Prostate gland (tissue), 2 donors: ENCODE measurements around the gene GPR31. TPM values are rescaled to one million over a fixed set of nuclear protein-coding genes. Genes with fewer than 3 reads are reported as not detected.

Source experiments
- DNase-seq: peaks from one replicate; pipeline ENCODE4 v3.0.0-alpha.2; 2019; ENCODE audit warnings: low spot score
- H3K27ac ChIP-seq, 2 donors: fragments of 200-600 bp; sonication (generic); 2 replicates each; pipeline ENCODE4 v1.5.1; 2017 to 2019
- H3K27me3 ChIP-seq: fragments of 200-600 bp; sonication (generic); replicated peaks from 2 replicates; pipeline ENCODE4 v1.5.1; 2019; ENCODE audit not compliant: insufficient read depth
- H3K36me3 ChIP-seq, 2 donors: fragments of 200-600 bp; sonication (generic); 1 replicate in 1 of 2; 2 replicates in 1 of 2; pipeline versions ENCODE4 v1.5.1 to v1.8.1; 2017 to 2019
- H3K4me1 ChIP-seq: fragments of 200-600 bp; sonication (generic); replicated peaks from 2 replicates; pipeline ENCODE4 v1.5.1; 2019
- H3K4me3 ChIP-seq, 2 donors: fragments of 200-600 bp; sonication (generic); 2 replicates each; pipeline ENCODE4 v1.5.1; 2017 to 2019
- H3K9me3 ChIP-seq: fragments of 200-600 bp; sonication (generic); 2 replicates; pipeline ENCODE4 v1.5.1; 2017
- POLR2A ChIP-seq: fragments of 450-650 bp; IDR thresholded peaks from one replicate; pipeline ENCODE4 v1.6.1; 2016; ENCODE audit warnings: antibody characterized with exemption, mild to moderate bottlenecking
- POLR2AphosphoS5 ChIP-seq: sonication (generic); formaldehyde crosslinking; IDR thresholded peaks from one replicate; pipeline ENCODE4 v1.6.1; 2017; ENCODE audit warnings: antibody characterized with exemption
- WGBS: methylation state at CpG from one replicate; pipeline ENCODE4 v1.1.5; 2018; 5-methylcytosine and 5-hydroxymethylcytosine counted together
- intact Hi-C: fragments of 100-400 bp; cut with DNase I; formaldehyde crosslinking; loops from one replicate; pipeline ENCODE4 v1.14.2; 2022
- total RNA-seq, 2 donors: library from RNA; depleted of rRNA; stranded (reverse); fragments of >200 nt; gene quantifications; one replicate each; pipeline ENCODE4 v1.1.0, GENCODE V29; 2016
- TF ChIP-seq, protein P1 (sequence below), 4 experiments: fragments of 200-600 bp in 2 of 4; fragments of 450-650 bp in 2 of 4; sonication (generic) in 2 of 4; IDR thresholded peaks; 1 replicate in 3 of 4; 2 replicates in 1 of 4; pipeline ENCODE4 v1.5.1; 2016 to 2019; ENCODE audit warnings: antibody characterized with exemption in 4 of 4, mild to moderate bottlenecking in 2 of 4, moderate library complexity in 2 of 4

The GPR31 gene
- total RNA-seq, 2 donors from 2014 or later, result not detected

DNA sequence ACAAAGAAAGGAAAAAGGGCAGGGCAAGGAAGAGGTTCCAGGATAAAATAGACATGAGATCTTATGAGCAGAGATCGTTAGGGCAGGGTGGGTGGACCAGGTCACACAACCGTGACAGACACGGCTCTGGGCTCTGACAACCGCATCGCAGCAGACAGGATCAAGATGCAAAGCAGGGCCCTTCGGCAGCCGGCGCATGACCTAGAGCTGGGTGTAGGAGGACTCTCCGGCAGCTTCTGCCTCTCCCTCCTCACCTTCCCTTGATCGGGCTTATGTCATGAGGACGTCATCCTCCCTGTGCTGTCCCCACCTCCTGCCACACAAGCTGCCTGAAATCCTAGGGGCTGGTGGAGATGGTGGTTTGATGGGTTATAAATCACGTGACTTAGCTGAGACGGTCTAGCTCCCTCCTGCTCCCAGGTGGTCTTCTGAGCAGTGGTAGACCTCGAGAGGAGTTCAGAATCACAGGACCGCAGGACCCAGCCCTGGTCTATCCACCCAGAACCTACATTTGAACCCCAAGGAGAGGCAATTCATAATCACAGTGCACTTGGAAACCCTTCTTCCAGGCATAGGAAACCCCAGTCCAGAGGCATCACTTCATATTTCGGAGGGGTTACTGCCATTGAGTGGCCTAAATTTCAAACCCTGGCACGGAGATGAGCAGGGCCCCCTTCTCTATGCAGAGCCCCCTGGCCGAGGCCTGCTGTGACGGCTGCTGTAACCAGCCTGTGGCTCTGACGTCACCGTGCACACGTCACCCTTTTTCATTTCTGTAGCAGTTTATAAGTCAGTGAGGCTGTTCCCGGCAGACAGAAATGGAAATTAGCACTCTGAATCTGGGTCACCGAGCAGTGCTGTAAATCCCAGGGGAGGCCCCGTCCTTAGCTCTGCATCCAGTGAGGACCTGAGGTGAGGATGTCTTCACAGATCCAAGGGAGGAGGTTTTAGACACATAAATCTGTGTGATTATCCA lies 43.6 kb downstream of the GPR31 start:
- Histone ChIP-seq H3K9me3 (no peaks in the 10 kb centered on the region), H3K27ac (no peak overlapping the region), H3K4me3 (no peak overlapping the region), H3K4me1 (no peaks in the 10 kb centered on the region), H3K27me3 (no peaks in the 10 kb centered on the region), H3K36me3 (no peaks in the 10 kb centered on the region)
- no peak for TF ChIP-seq POLR2AphosphoS5
- TF ChIP-seq, protein P1, sequence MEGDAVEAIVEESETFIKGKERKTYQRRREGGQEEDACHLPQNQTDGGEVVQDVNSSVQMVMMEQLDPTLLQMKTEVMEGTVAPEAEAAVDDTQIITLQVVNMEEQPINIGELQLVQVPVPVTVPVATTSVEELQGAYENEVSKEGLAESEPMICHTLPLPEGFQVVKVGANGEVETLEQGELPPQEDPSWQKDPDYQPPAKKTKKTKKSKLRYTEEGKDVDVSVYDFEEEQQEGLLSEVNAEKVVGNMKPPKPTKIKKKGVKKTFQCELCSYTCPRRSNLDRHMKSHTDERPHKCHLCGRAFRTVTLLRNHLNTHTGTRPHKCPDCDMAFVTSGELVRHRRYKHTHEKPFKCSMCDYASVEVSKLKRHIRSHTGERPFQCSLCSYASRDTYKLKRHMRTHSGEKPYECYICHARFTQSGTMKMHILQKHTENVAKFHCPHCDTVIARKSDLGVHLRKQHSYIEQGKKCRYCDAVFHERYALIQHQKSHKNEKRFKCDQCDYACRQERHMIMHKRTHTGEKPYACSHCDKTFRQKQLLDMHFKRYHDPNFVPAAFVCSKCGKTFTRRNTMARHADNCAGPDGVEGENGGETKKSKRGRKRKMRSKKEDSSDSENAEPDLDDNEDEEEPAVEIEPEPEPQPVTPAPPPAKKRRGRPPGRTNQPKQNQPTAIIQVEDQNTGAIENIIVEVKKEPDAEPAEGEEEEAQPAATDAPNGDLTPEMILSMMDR (IDR thresholded peaks at IDR 0.05), result no peak
- no peak for DNase-seq
- intact Hi-C loops, result no loop called here
- 74% methylated on average over 25 of the region's 25 CpGs for WGBS

- no peak overlapping the region for H3K27ac ChIP-seq
- intact Hi-C loops, result no loop called here
- no peaks in the 10 kb centered on the region for H3K27me3 ChIP-seq
- no peaks in the 10 kb centered on the region for H3K4me1 ChIP-seq
- no peaks in the 10 kb centered on the region for H3K36me3 ChIP-seq
- no peak overlapping the region for H3K4me3 ChIP-seq
- TF ChIP-seq POLR2AphosphoS5 (no peak), POLR2A (no peak)
- TF ChIP-seq, protein P1 (IDR thresholded peaks at IDR 0.05), result no peak
- H3K9me3 ChIP-seq, result no peaks in the 10 kb centered on the region
- 67% methylated on average over 8 of the region's 8 CpGs for WGBS
- DNase-seq, result no peak
Observed at GRCh38 chr6:167113047-167113754, 44.6 kb downstream of the GPR31 start.

DNA sequence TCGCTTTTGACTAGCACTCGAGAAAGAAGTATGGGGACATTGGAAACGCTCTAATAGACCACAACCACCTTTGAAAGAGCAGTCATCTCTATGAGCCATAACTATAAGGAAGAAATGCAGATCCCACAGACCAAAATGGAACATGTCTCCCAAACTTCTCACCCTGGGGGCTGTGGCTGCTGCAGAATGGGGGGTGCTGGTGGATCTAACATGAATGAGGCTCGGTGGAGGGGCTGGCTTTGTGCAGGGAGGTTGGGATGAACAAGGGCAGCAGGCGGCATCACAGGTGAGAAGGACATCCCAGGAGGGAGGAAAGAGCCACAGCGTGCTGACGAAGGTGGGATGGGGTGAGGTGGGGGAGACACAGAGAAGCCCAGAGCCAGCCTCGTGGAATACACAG lies 45.4 kb downstream of the GPR31 start:
- Histone ChIP-seq H3K4me3 (no peak overlapping the region), H3K4me1 (no peaks in the 10 kb centered on the region), H3K9me3 (no peaks in the 10 kb centered on the region), H3K27ac (no peak overlapping the region), H3K36me3 (no peaks in the 10 kb centered on the region), H3K27me3 (no peaks in the 10 kb centered on the region)
- intact Hi-C loops, result no loop called here
- TF ChIP-seq, protein P1 (IDR thresholded peaks at IDR 0.05), result no peak
- TF ChIP-seq POLR2AphosphoS5 (no peak), POLR2A (no peak)
- DNase-seq, result no peak
- 92% methylated on average over 8 of the region's 8 CpGs for WGBS

- H3K4me3 ChIP-seq, result no peak overlapping the region
- no peak overlapping the region for H3K27ac ChIP-seq
- H3K9me3 ChIP-seq, result no peaks in the 10 kb centered on the region
- no peaks in the 10 kb centered on the region for H3K4me1 ChIP-seq
- 71% methylated on average over 3 of the region's 3 CpGs for WGBS
- no peak for DNase-seq
- H3K27me3 ChIP-seq, result no peaks in the 10 kb centered on the region
- TF ChIP-seq, protein P1 (IDR thresholded peaks at IDR 0.05), result no peak
- TF ChIP-seq POLR2AphosphoS5 (no peak), POLR2A (no peak)
- intact Hi-C loops, result no loop called here
- no peaks in the 10 kb centered on the region for H3K36me3 ChIP-seq
Observed at GRCh38 chr6:167111597-167111996, 46.2 kb downstream of the GPR31 start.
